Heart left ventricle (tissue), 13 donors: Measurements from ENCODE around the gene ABCB4.
"Not testable (repeated sequence)": the region's sequence is repeated elsewhere in the genome, so short reads cannot be mapped to it uniquely, and the experiment has no call there.

Experiments
- POLR2A ChIP-seq, 2 donors: fragments of 450-650 bp; IDR thresholded peaks; one replicate each; pipeline ENCODE4 v1.6.1; 2017; ENCODE audit warnings: antibody characterized with exemption in 2 of 2, mild to moderate bottlenecking in 2 of 2, moderate library complexity in 2 of 2
- TF ChIP-seq, protein P1 (sequence below), 12 donors: fragments of 200-600 bp; sonication (generic) in 4 of 12; IDR thresholded peaks; one replicate each; pipeline versions ENCODE4 v1.5.0 to v1.8.0; 2018 to 2022; ENCODE audit warnings: antibody characterized with exemption in 12 of 12, mild to moderate bottlenecking in 5 of 12
- donor health status: ischemic (EF 13 %, LVEDD 7.1; RV severe dilation, severe dysfunction).
- donor health status: DM: no; HTN: yes; CAD: no.
- donor health status: DM: no; HTN: no; CAD: no.
- donor health status: ischemic (EF 25% LVEDD 6.9; RV normal size, moderate dysfunction).
- donor health status: ischemic (EF 25% LVEDD 5.7; RV mildly dilated, moderate dysfunction).
- donor health status: ischemic (EF 35%, LVEDD 5.7; RV mildly dilated, moderate dysfunction).
- donor health status: nonischemic (EF 11% LVEDD 7.7; RV severe dilation, severe dysfunction).
- donor health status: DM: yes; HTN: yes; CAD: no.
- donor health status: PGD.
- donor health status: ischemic (EF 29% LVEDD 5.4; RV normal size, mild dysfunction).
- donor health status: nonischemic (EF 23%, LVEDD 6.1; RV moderate dilation, normal function).

DNA sequence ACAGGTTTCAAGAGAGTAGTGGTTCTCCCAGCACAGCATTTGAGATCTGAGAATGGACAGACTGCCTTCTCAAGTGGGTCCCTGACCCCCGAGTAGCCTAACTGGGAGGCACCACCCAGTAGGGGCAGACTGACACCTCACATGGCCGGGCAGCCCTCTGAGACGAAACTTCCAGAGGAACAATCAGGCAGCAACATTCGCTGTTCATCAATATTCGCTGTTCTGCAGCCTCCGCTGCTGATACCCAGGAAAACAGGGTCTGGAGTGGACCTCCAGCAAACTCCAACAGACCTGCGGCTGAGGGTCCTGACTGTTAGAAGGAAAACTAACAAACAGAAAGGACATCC, 10.0 kb downstream of the ABCB4 start:
- TF ChIP-seq, protein P1, sequence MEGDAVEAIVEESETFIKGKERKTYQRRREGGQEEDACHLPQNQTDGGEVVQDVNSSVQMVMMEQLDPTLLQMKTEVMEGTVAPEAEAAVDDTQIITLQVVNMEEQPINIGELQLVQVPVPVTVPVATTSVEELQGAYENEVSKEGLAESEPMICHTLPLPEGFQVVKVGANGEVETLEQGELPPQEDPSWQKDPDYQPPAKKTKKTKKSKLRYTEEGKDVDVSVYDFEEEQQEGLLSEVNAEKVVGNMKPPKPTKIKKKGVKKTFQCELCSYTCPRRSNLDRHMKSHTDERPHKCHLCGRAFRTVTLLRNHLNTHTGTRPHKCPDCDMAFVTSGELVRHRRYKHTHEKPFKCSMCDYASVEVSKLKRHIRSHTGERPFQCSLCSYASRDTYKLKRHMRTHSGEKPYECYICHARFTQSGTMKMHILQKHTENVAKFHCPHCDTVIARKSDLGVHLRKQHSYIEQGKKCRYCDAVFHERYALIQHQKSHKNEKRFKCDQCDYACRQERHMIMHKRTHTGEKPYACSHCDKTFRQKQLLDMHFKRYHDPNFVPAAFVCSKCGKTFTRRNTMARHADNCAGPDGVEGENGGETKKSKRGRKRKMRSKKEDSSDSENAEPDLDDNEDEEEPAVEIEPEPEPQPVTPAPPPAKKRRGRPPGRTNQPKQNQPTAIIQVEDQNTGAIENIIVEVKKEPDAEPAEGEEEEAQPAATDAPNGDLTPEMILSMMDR (IDR thresholded peaks at IDR 0.05), result not testable (repeated sequence)
- not testable (repeated sequence) for TF ChIP-seq POLR2A (IDR thresholded peaks at IDR 0.05)
